IPS DF 19.7 (cell line): ENCODE results near the gene HEXIM2.

ENCODE experiments used
- DNase-seq: peaks from one replicate; pipeline ENCODE4 v3.0.0-alpha.2; 2013; ENCODE audit warnings: low read depth, low spot score

HEXIM2 gene

GRCh38 chr17:45143767-45144198 is 17.9 kb upstream of the HEXIM2 start:
- no peak for DNase-seq

- DNase-seq = no peak
Observed at GRCh38 chr17:45144199-45145034, 17.3 kb upstream of the HEXIM2 start.

- no peak for DNase-seq
Observed at GRCh38 chr17:45145035-45145389, 16.7 kb upstream of the HEXIM2 start.

GRCh38 chr17:45146166-45146565 is 15.5 kb upstream of the HEXIM2 start:
- DNase-seq = no peak

GRCh38 chr17:45146592-45146889 is 15.1 kb upstream of the HEXIM2 start:
- no peak for DNase-seq

- no peak for DNase-seq
Observed at GRCh38 chr17:45146890-45147580, 14.6 kb upstream of the HEXIM2 start.

GRCh38 chr17:45147581-45148182 is 14.0 kb upstream of the HEXIM2 start:
- DNase-seq = peak; percentile 93

GRCh38 chr17:45148183-45149036 is 13.3 kb upstream of the HEXIM2 start, which contains the start of gene HEXIM1:
Gene HEXIM1, plus strand, starts transcription at chr17:45148475. Its CDS starts 716 bp downstream, at chr17:45149191.
- peak; percentile 98 for DNase-seq

- DNase-seq = no peak
Observed at GRCh38 chr17:45149037-45149668, 12.5 kb upstream of the HEXIM2 start.

- DNase-seq = no peak
Observed at GRCh38 chr17:45149669-45150664, 11.7 kb upstream of the HEXIM2 start.

GRCh38 chr17:45150911-45151809 is 10.5 kb upstream of the HEXIM2 start:
- no peak for DNase-seq

- no peak for DNase-seq
Observed at GRCh38 chr17:45155029-45155428, 6.6 kb upstream of the HEXIM2 start.

GRCh38 chr17:45155483-45155882 is 6.2 kb upstream of the HEXIM2 start:
- DNase-seq = no peak

- DNase-seq = no peak
Observed at GRCh38 chr17:45156242-45156641, 5.4 kb upstream of the HEXIM2 start.

- DNase-seq = no peak
Observed at GRCh38 chr17:45160447-45161287, 1.0 kb upstream of the HEXIM2 start.

GRCh38 chr17:45162025-45162687 is 481 bp downstream of the HEXIM2 start:
- DNase-seq = no peak

GRCh38 chr17:45164734-45165269 is 3.1 kb downstream of the HEXIM2 start:
- DNase-seq = no peak
